DOHH2 (cell line): Measurements from ENCODE around the gene PRELID2.

Experiments
- H3F3A ChIP-seq: fragments of 200-600 bp; sonication (generic), shearing (Covaris generic); 2 replicates; pipeline ENCODE4 v1.6.0; 2016; ENCODE audit warnings: antibody characterized with exemption, mild to moderate bottlenecking; ENCODE audit not compliant: control insufficient read depth, insufficient read depth
- H3K27ac ChIP-seq: fragments of 200-600 bp; sonication (generic); 2 replicates; pipeline ENCODE4 v1.5.1; 2014; ENCODE audit warnings: low read depth, mild to moderate bottlenecking, low read length, moderate library complexity
- H3K27me3 ChIP-seq: fragments of 200-600 bp; sonication (generic); 2 replicates; pipeline ENCODE4 v1.6.1; 2014; ENCODE audit warnings: mild to moderate bottlenecking, low read length, mixed read lengths; ENCODE audit not compliant: control insufficient read depth
- H3K36me3 ChIP-seq: fragments of 200-600 bp; sonication (generic); 2 replicates; pipeline ENCODE4 v1.6.1; 2014; ENCODE audit warnings: mild to moderate bottlenecking, low read length, moderate library complexity, mixed read lengths; ENCODE audit not compliant: control insufficient read depth
- H3K4me1 ChIP-seq: fragments of 200-600 bp; sonication (generic); 2 replicates; pipeline ENCODE4 v1.6.1; 2014; ENCODE audit warnings: mild to moderate bottlenecking, low read length, mixed read lengths; ENCODE audit not compliant: control insufficient read depth
- H3K4me2 ChIP-seq: fragments of 200-600 bp; sonication (generic); 2 replicates; pipeline ENCODE4 v1.6.0; 2014; ENCODE audit warnings: mild to moderate bottlenecking, low read length, moderate library complexity
- H3K4me3 ChIP-seq: fragments of 200-600 bp; sonication (generic); 2 replicates; pipeline ENCODE4 v1.5.1; 2014; ENCODE audit warnings: mild to moderate bottlenecking, low read length, mixed read lengths
- H3K79me2 ChIP-seq: fragments of 200-600 bp; sonication (generic); 2 replicates; pipeline ENCODE4 v1.6.1; 2014; ENCODE audit warnings: mild to moderate bottlenecking, low read length, mixed read lengths; ENCODE audit not compliant: control insufficient read depth
- H3K9me2 ChIP-seq: fragments of 200-600 bp; sonication (generic); replicated peaks from 2 replicates; pipeline ENCODE4 v1.6.1; 2014; ENCODE audit warnings: mild to moderate bottlenecking, low read length, mixed read lengths; ENCODE audit not compliant: control insufficient read depth
- H3K9me3 ChIP-seq: fragments of 200-600 bp; sonication (generic); 2 replicates; pipeline ENCODE4 v1.6.1; 2014; ENCODE audit warnings: antibody characterized with exemption, low read length, mixed read lengths; ENCODE audit not compliant: control insufficient read depth, insufficient read depth
- H4K20me1 ChIP-seq: fragments of 200-600 bp; sonication (generic); 2 replicates; pipeline ENCODE4 v1.6.0; 2014; ENCODE audit warnings: low read depth, mild to moderate bottlenecking, antibody characterized with exemption, low read length, moderate library complexity; ENCODE audit not compliant: control insufficient read depth, insufficient read depth
- EZH2phosphoT487 ChIP-seq: fragments of 200-600 bp; sonication (generic); IDR thresholded peaks from 2 replicates; pipeline ENCODE4 v1.6.1; 2017; ENCODE audit warnings: borderline replicate concordance, mild to moderate bottlenecking, antibody characterized with exemption, low read length, moderate library complexity, mixed read lengths
- TF ChIP-seq, protein P1 (sequence below): fragments of 200-600 bp; sonication (generic); IDR thresholded peaks from one replicate; pipeline ENCODE4 v1.5.1; 2014; ENCODE audit warnings: antibody characterized with exemption, mild to moderate bottlenecking, low read depth, low read length; ENCODE audit not compliant: poor library complexity, severe bottlenecking

PRELID2 gene

DNA sequence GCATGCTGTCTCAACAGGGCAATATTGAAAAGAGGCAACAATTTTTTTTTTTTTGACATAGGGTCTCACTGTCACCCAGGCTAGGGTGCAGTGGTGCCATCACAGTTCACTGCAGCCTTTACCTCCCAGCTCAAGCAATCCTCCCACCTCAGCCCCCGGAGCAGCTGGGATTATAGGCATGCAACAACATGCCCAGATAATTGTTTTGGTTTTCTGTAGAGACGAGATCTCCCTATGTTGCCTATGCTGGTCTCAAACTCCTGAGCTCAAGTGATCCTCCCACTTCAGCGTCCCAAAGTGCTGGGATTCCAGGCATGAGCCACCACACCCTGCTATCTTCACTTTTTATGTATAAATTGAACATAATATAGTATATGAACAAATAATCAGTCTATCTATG, 47.6 kb downstream of the PRELID2 start:
- no peak overlapping the region for H3K4me3 ChIP-seq
- H3K79me2 ChIP-seq, result no peaks in the 10 kb centered on the region
- no peaks in the 10 kb centered on the region for H3K36me3 ChIP-seq
- no peak overlapping the region for H3K4me2 ChIP-seq
- H3K9me2 ChIP-seq, result no peaks in the 10 kb centered on the region
- no peaks in the 10 kb centered on the region for H4K20me1 ChIP-seq
- no peaks in the 10 kb centered on the region for H3F3A ChIP-seq
- H3K9me3 ChIP-seq, result no peaks in the 10 kb centered on the region
- no peaks in the 10 kb centered on the region for H3K27me3 ChIP-seq
- H3K27ac ChIP-seq, result no peak overlapping the region
- no peak for TF ChIP-seq EZH2phosphoT487
- no peaks in the 10 kb centered on the region for H3K4me1 ChIP-seq

DNA sequence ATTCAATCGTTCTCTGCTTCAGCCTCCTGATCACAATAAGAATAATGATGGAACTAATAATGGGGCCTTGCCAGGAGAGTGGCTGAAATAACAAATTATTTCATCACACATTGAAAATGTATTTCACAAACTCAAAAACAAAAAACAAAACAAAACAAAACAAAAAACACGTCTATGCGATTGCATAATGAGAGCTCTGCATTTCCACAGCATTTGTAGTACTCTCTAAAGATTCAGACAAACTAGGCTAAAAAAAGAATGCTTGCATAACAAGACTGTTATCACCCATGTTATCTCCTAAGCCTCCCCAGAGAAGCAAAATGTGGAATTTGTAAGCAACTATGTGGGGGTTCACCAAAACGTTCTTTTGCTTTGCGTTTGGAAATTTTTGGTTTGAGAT, 48.1 kb downstream of the PRELID2 start:
- H3K36me3 ChIP-seq, result no peaks in the 10 kb centered on the region
- no peaks in the 10 kb centered on the region for H3K4me1 ChIP-seq
- H3K27me3 ChIP-seq, result no peaks in the 10 kb centered on the region
- no peak overlapping the region for H3K27ac ChIP-seq
- TF ChIP-seq, protein P1, sequence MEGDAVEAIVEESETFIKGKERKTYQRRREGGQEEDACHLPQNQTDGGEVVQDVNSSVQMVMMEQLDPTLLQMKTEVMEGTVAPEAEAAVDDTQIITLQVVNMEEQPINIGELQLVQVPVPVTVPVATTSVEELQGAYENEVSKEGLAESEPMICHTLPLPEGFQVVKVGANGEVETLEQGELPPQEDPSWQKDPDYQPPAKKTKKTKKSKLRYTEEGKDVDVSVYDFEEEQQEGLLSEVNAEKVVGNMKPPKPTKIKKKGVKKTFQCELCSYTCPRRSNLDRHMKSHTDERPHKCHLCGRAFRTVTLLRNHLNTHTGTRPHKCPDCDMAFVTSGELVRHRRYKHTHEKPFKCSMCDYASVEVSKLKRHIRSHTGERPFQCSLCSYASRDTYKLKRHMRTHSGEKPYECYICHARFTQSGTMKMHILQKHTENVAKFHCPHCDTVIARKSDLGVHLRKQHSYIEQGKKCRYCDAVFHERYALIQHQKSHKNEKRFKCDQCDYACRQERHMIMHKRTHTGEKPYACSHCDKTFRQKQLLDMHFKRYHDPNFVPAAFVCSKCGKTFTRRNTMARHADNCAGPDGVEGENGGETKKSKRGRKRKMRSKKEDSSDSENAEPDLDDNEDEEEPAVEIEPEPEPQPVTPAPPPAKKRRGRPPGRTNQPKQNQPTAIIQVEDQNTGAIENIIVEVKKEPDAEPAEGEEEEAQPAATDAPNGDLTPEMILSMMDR, result no peak
- no peak for TF ChIP-seq EZH2phosphoT487
- no peak overlapping the region for H3K4me2 ChIP-seq
- no peaks in the 10 kb centered on the region for H3K9me2 ChIP-seq
- H4K20me1 ChIP-seq, result no peaks in the 10 kb centered on the region
- H3K9me3 ChIP-seq, result no peaks in the 10 kb centered on the region
- no peaks in the 10 kb centered on the region for H3K79me2 ChIP-seq
- no peak overlapping the region for H3K4me3 ChIP-seq
- H3F3A ChIP-seq, result no peaks in the 10 kb centered on the region

DNA sequence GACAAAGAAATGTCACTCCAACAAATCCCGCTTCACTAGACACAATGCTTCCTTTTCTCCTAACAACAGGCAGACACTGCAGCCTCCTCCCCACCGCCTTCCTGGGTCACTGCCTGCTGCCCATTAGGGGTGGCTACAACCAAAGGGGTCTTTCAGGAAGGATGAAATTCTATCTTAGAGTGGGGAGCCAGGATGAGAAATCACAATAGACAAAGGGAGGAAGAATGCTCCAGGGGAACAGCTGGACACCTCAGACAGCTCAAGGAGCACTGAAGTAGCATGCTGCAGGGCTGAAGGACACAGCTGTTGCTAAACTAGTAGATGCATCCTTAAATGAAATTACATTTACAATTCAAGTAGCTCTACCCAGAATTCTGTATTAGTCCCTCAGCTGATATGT, 54.2 kb downstream of the PRELID2 start:
- no peaks in the 10 kb centered on the region for H3K9me2 ChIP-seq
- no peak overlapping the region for H3K4me2 ChIP-seq

DNA sequence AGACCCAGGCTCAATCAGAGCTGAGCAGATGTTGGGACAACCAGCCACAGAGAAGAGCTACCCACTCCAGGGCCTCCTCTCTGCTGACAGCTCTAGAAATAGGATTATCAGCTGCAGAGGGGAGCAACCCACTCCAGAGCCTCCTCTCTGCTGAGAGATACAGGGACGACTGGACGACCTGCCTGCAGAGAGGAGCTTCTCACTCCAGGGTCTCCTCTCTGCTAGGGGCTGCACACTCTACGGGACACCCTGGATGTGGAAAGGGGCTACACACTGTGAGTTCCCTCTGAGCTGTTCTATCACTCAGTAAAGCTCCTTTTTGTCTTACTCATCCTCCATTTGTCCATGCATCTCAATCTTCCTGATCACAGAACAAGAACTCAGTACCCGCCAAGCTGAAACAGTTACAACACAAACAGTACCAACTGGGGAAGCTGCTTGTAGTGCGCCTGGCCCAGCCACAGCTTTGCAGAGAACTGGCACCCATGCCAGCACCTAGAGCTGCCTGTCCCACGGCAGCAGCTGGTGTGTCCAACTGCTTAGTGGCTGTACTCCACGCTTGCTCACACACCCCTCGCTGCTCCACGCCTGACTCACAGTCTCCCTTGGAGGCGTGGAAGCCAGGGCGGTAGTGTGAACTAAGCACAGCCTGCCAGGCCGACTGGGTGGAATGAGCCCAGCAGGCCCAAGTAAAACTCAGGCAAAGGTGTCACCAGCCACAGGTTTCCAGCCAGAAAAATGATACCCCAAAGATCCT, 56.8 kb downstream of the PRELID2 start:
- no peak overlapping the region for H3K27ac ChIP-seq
- H3K4me3 ChIP-seq, result no peak overlapping the region
- TF ChIP-seq, protein P1, result no peak
- no peak for TF ChIP-seq EZH2phosphoT487
- H3K4me2 ChIP-seq, result no peak overlapping the region
- no peaks in the 10 kb centered on the region for H3F3A ChIP-seq
- H3K9me3 ChIP-seq, result no peaks in the 10 kb centered on the region
- H3K27me3 ChIP-seq, result no peaks in the 10 kb centered on the region
- no peaks in the 10 kb centered on the region for H4K20me1 ChIP-seq
- no peaks in the 10 kb centered on the region for H3K36me3 ChIP-seq
- no peaks in the 10 kb centered on the region for H3K9me2 ChIP-seq
- H3K79me2 ChIP-seq, result no peaks in the 10 kb centered on the region
- no peaks in the 10 kb centered on the region for H3K4me1 ChIP-seq

More for the DNA sequence above, 54.2 kb downstream of the PRELID2 start:
- TF ChIP-seq EZH2phosphoT487, result no peak
- TF ChIP-seq, protein P1, result no peak
- H3K27ac ChIP-seq, result no peak overlapping the region
- no peaks in the 10 kb centered on the region for H4K20me1 ChIP-seq
- no peak overlapping the region for H3K4me3 ChIP-seq
- no peaks in the 10 kb centered on the region for H3K9me3 ChIP-seq
- no peaks in the 10 kb centered on the region for H3K79me2 ChIP-seq
- H3K4me1 ChIP-seq, result no peaks in the 10 kb centered on the region
- no peaks in the 10 kb centered on the region for H3F3A ChIP-seq
- no peaks in the 10 kb centered on the region for H3K36me3 ChIP-seq
- H3K27me3 ChIP-seq, result no peaks in the 10 kb centered on the region
